ENCODE results near the gene SLC16A10.

- no peak for TF ChIP-seq CTCF (IDR thresholded peaks at IDR 0.05; ENCODE audit: low read depth, low read length)
- TF ChIP-seq EZH2phosphoT487 (IDR thresholded peaks at IDR 0.05; ENCODE audit: low read depth), result no peak
Observed at GRCh38 chr6:111157412-111157811, 70.1 kb downstream of the SLC16A10 start.
